Activated naive CD4-positive, alpha-beta T cell treated with anti-CD3 and anti-CD28 coated beads for 36 hours (primary cell): ENCODE data around the gene SLC25A51. TPM values are rescaled to one million over a fixed set of nuclear protein-coding genes. Genes with fewer than 3 reads are reported as not detected.

Experiments
- total RNA-seq, 2 experiments: library from RNA; stranded (reverse); gene quantifications; one replicate each; pipeline ENCODE4 v1.2.3, GENCODE V29; 2021

The SLC25A51 gene
- total RNA-seq, 2 experiments from 2014 or later: 20.0 to 20.3 TPM

Other genes with a start within 250 kb of the SLC25A51 start
- gene TRMT10B, start 150.3 kb downstream of the SLC25A51 start, total RNA-seq: 1 to 10 TPM; 8.1 to 9.5 TPM
- gene EXOSC3, start 119.1 kb downstream of the SLC25A51 start, total RNA-seq: 10 to 100 TPM; 93.7 to 99.7 TPM
- 10 to 100 TPM in 1 of 2 experiments, 1 to 10 TPM in 1; 9.4 to 10.9 TPM for gene DCAF10, start 103.3 kb downstream of the SLC25A51 start, total RNA-seq
- 1 to 10 TPM; 1.2 TPM for gene SHB, start 165.1 kb upstream of the SLC25A51 start, total RNA-seq